Dermis blood vessel endothelial cell (primary cell): ENCODE data around the gene FNDC10. TPM values are rescaled to one million over a fixed set of nuclear protein-coding genes. Genes with fewer than 3 reads are reported as not detected.

ENCODE experiments used
- total RNA-seq: library from RNA; depleted of rRNA; stranded (reverse); fragments of >200 nt; gene quantifications from 2 replicates; pipeline ENCODE4 v1.2.3, GENCODE V29; 2014

Gene FNDC10
- total RNA-seq, 1 donor from 2014 or later = 0.68 TPM

Other genes starting within 250 kb of the FNDC10 start
- 0.56 and 1.7 TPM in 2 replicates for gene MXRA8, start 241.6 kb downstream of the FNDC10 start, total RNA-seq
- gene AURKAIP1, start 224.9 kb downstream of the FNDC10 start, total RNA-seq = 80.2 and 106 TPM in 2 replicates
- gene CCNL2, start 200.8 kb downstream of the FNDC10 start, total RNA-seq = 71.1 and 183 TPM in 2 replicates
- 98.2 and 102 TPM in 2 replicates for gene MRPL20, start 192.8 kb downstream of the FNDC10 start, total RNA-seq
- gene ANKRD65, start 178.9 kb downstream of the FNDC10 start, total RNA-seq = 0.28 and 0.51 TPM in 2 replicates
- gene VWA1, start 164.4 kb downstream of the FNDC10 start, total RNA-seq = 12.7 and 45.3 TPM in 2 replicates
- 0.17 and 1.5 TPM in 2 replicates for gene ATAD3C, start 150.4 kb downstream of the FNDC10 start, total RNA-seq
- gene ATAD3B, start 128.4 kb downstream of the FNDC10 start, total RNA-seq = 15.0 and 21.7 TPM in 2 replicates
- 29.3 and 59.4 TPM in 2 replicates for gene ATAD3A, start 88.0 kb downstream of the FNDC10 start, total RNA-seq
- gene TMEM240, start 59.5 kb downstream of the FNDC10 start, total RNA-seq = 1.7 and 2.6 TPM in 2 replicates
- gene SSU72, start 25.3 kb downstream of the FNDC10 start, total RNA-seq = 87.1 and 128 TPM in 2 replicates
- 49.2 and 71.0 TPM in 2 replicates for gene MIB2, start 15.4 kb upstream of the FNDC10 start, total RNA-seq
- gene MMP23B, start 32.0 kb upstream of the FNDC10 start, total RNA-seq = 0.42 TPM in 1 of 2 replicates, not detected in the other
- gene CDK11B, start 58.9 kb upstream of the FNDC10 start, total RNA-seq = 12.3 and 13.2 TPM in 2 replicates
- gene SLC35E2B, start 92.7 kb upstream of the FNDC10 start, total RNA-seq = 25.2 and 32.8 TPM in 2 replicates
- 8.5 and 11.7 TPM in 2 replicates for gene CDK11A, start 124.2 kb upstream of the FNDC10 start, total RNA-seq
- gene NADK, start 178.3 kb upstream of the FNDC10 start, total RNA-seq = 44.6 and 52.1 TPM in 2 replicates